ENCODE data around the gene PLOD2.

- TF ChIP-seq POU5F1 (IDR thresholded peaks at IDR 0.05; ENCODE audit: low read depth, low read length): no peak
- no peak for TF ChIP-seq SP2 (IDR thresholded peaks at IDR 0.05; ENCODE audit: low read length)
- TF ChIP-seq SIN3A (conservative IDR thresholded peaks at IDR 0.05 in 1 of 2, IDR thresholded peaks at IDR 0.05 in 1 of 2; ENCODE audit: low read depth in 1 of 2, low read length in 2 of 2): no peak
- TF ChIP-seq RAD21 (IDR thresholded peaks at IDR 0.05 in 1 of 2, conservative IDR thresholded peaks at IDR 0.05 in 1 of 2; ENCODE audit: low read depth in 2 of 2, low read length in 2 of 2): no peak
- TF ChIP-seq, protein P1, sequence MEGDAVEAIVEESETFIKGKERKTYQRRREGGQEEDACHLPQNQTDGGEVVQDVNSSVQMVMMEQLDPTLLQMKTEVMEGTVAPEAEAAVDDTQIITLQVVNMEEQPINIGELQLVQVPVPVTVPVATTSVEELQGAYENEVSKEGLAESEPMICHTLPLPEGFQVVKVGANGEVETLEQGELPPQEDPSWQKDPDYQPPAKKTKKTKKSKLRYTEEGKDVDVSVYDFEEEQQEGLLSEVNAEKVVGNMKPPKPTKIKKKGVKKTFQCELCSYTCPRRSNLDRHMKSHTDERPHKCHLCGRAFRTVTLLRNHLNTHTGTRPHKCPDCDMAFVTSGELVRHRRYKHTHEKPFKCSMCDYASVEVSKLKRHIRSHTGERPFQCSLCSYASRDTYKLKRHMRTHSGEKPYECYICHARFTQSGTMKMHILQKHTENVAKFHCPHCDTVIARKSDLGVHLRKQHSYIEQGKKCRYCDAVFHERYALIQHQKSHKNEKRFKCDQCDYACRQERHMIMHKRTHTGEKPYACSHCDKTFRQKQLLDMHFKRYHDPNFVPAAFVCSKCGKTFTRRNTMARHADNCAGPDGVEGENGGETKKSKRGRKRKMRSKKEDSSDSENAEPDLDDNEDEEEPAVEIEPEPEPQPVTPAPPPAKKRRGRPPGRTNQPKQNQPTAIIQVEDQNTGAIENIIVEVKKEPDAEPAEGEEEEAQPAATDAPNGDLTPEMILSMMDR (IDR thresholded peaks at IDR 0.05; ENCODE audit: control extremely low read depth in 1 of 3, insufficient read depth in 1 of 3, low read depth in 1 of 3, low read length in 3 of 3): no peak
- TF ChIP-seq EP300 (IDR thresholded peaks at IDR 0.05; ENCODE audit: borderline replicate concordance in 1 of 2, low read depth in 2 of 2, low read length in 2 of 2): no peak
- TF ChIP-seq POLR2A (IDR thresholded peaks at IDR 0.05; ENCODE audit: control extremely low read depth in 1 of 2, low read depth in 2 of 2, low read length in 2 of 2): no peak
- TF ChIP-seq NRF1 (IDR thresholded peaks at IDR 0.05; ENCODE audit: low read depth, low read length): no peak
- TF ChIP-seq YY1 (IDR thresholded peaks at IDR 0.05; ENCODE audit: low read depth, low read length): no peak
- no peak for TF ChIP-seq RNF2 (IDR thresholded peaks at IDR 0.05; ENCODE audit: borderline replicate concordance, low read depth, low read length, missing control alignments, poor library complexity, severe bottlenecking)
- no peak for TF ChIP-seq POLR2AphosphoS5 (IDR thresholded peaks at IDR 0.05; ENCODE audit: low read depth, low read length)
- no peak for TF ChIP-seq EZH2 (IDR thresholded peaks at IDR 0.05; ENCODE audit: low read depth, low read length, severe bottlenecking)
- TF ChIP-seq BRCA1 (IDR thresholded peaks at IDR 0.05; ENCODE audit: low read depth, low read length): no peak
- no peak for TF ChIP-seq RXRA (IDR thresholded peaks at IDR 0.05; ENCODE audit: insufficient read depth, low read depth, low read length)
Measured at GRCh38 chr3:146166415-146166821, 5.4 kb upstream of the PLOD2 start.

Data from H1 (cell line).